ENCODE results near the gene TMEM231. TPM values are rescaled to one million over a fixed set of nuclear protein-coding genes. Genes with fewer than 3 reads are reported as not detected.

Gene TMEM231
- total RNA-seq, 5 donors from 2014 or later (not counting 1 experiment from before 2014, with no cell fraction given): 1.5 to 3.0 (median 2.1) TPM

GRCh38 chr16:75578725-75579124 lies 22.7 kb upstream of the TMEM231 start:
- Histone ChIP-seq H3K4me1 (ENCODE audit: control insufficient read depth in 1 of 2, extremely low read depth in 1 of 2, insufficient read depth in 2 of 2, low read length in 2 of 2) (no peaks in the 10 kb centered on the region), H3K4me3 (ENCODE audit: control insufficient read depth in 1 of 2, extremely low read depth in 1 of 2, low read length in 1 of 2) (no peak overlapping the region), H3K9me3 (no peaks in the 10 kb centered on the region), H3K27me3 (replicated peaks in 1 of 2; ENCODE audit: control insufficient read depth in 2 of 2, extremely low read depth in 1 of 2, insufficient read depth in 2 of 2, low read length in 1 of 2) (no peaks in the 10 kb centered on the region), H3K36me3 (ENCODE audit: control insufficient read depth in 2 of 2, extremely low read depth in 1 of 2, insufficient read depth in 1 of 2, low read length in 1 of 2) (peaks cover 10 to 57% of the 10 kb centered on the region in 2 donors), H3K27ac (ENCODE audit: low read length) (no peak overlapping the region)
- Mint-ChIP-seq H3K27me3 (no peaks in the 10 kb centered on the region), H3K9me3 (no peaks in the 10 kb centered on the region), H3K4me1 (peaks cover 3 to 22% (median 17%) of the 10 kb centered on the region in 3 donors), H3K4me3 (no peak overlapping the region), H3K36me3 (peaks cover 40% of the 10 kb centered on the region), H3K27ac (peak overlapping the region in 1 of 2 donors; percentile 31)
- ATAC-seq (replicated peaks in 1 of 4) (no peak), DNase-seq (no peak)
- ChIA-PET CTCF (interaction anchor here in 1 of 2 donors (0.8 kb wide), 1 partner anchor 121 kb away, joined by 3 read pairs; no protein-coding TSS in a partner anchor), POLR2A (interaction anchor here in 1 of 2 donors (0.7 kb wide), 1 partner anchor 23 kb away, joined by 3 read pairs; the partner anchor contains the start of gene TMEM231)
- WGBS (ENCODE audit: insufficient coverage): no CpG with 5 or more reads among the region's 2 CpGs

- no peak overlapping the region for H3K27ac Mint-ChIP-seq
- H3K4me1 Mint-ChIP-seq: peaks cover 7 to 26% (median 22%) of the 10 kb centered on the region in 3 donors
- 94% methylated on average over 2 of the region's 7 CpGs for WGBS (ENCODE audit: insufficient coverage)
- Histone ChIP-seq H3K9me3 (no peaks in the 10 kb centered on the region), H3K27me3 (replicated peaks in 1 of 2; ENCODE audit: control insufficient read depth in 2 of 2, extremely low read depth in 1 of 2, insufficient read depth in 2 of 2, low read length in 1 of 2) (no peaks in the 10 kb centered on the region), H3K4me1 (ENCODE audit: control insufficient read depth in 1 of 2, extremely low read depth in 1 of 2, insufficient read depth in 2 of 2, low read length in 2 of 2) (no peaks in the 10 kb centered on the region), H3K36me3 (ENCODE audit: control insufficient read depth in 2 of 2, extremely low read depth in 1 of 2, insufficient read depth in 1 of 2, low read length in 1 of 2) (peaks cover 13 to 62% of the 10 kb centered on the region in 2 donors), H3K27ac (ENCODE audit: low read length) (no peak overlapping the region), H3K4me3 (ENCODE audit: control insufficient read depth in 1 of 2, extremely low read depth in 1 of 2, low read length in 1 of 2) (no peak overlapping the region)
- no peak for DNase-seq
- no peak for ATAC-seq (replicated peaks in 1 of 4)
- CTCF ChIA-PET: interaction anchor here in 1 of 2 donors (0.8 kb wide), 1 partner anchor 120 kb away, joined by 3 read pairs; no protein-coding TSS in a partner anchor
- peaks cover 45% of the 10 kb centered on the region for H3K36me3 Mint-ChIP-seq
- no peaks in the 10 kb centered on the region for H3K9me3 Mint-ChIP-seq
- H3K4me3 Mint-ChIP-seq: no peak overlapping the region
- no peaks in the 10 kb centered on the region for H3K27me3 Mint-ChIP-seq
- POLR2A ChIA-PET: no interaction called here
These were observed 22.2 kb upstream of the TMEM231 start for GRCh38 chr16:75578212-75578611.

- peaks cover 13 to 38% (median 30%) of the 10 kb centered on the region in 3 donors for H3K4me1 Mint-ChIP-seq
- POLR2A ChIA-PET: interaction anchor here in 1 of 2 donors (0.6 kb wide), 2 partner anchors 13 to 69 kb away, joined by 3 read pairs; no protein-coding TSS in a partner anchor
- H3K27ac Mint-ChIP-seq: peak overlapping the region in 1 of 2 donors; percentile 19
- Histone ChIP-seq H3K36me3 (ENCODE audit: control insufficient read depth in 2 of 2, extremely low read depth in 1 of 2, insufficient read depth in 1 of 2, low read length in 1 of 2) (peaks cover 13 to 77% of the 10 kb centered on the region in 2 donors), H3K27me3 (replicated peaks in 1 of 2; ENCODE audit: control insufficient read depth in 2 of 2, extremely low read depth in 1 of 2, insufficient read depth in 2 of 2, low read length in 1 of 2) (no peaks in the 10 kb centered on the region), H3K4me3 (ENCODE audit: control insufficient read depth in 1 of 2, extremely low read depth in 1 of 2, low read length in 1 of 2) (no peak overlapping the region), H3K27ac (ENCODE audit: low read length) (no peak overlapping the region), H3K4me1 (ENCODE audit: control insufficient read depth in 1 of 2, extremely low read depth in 1 of 2, insufficient read depth in 2 of 2, low read length in 2 of 2) (peaks cover 0 to 6% of the 10 kb centered on the region in 2 experiments), H3K9me3 (no peaks in the 10 kb centered on the region)
- ATAC-seq (replicated peaks in 1 of 4): no peak
- no peak overlapping the region for H3K4me3 Mint-ChIP-seq
- 40% methylated on average over 1 of the region's 3 CpGs for WGBS (ENCODE audit: insufficient coverage)
- H3K27me3 Mint-ChIP-seq: no peaks in the 10 kb centered on the region
- CTCF ChIA-PET: no interaction called here
- DNase-seq: no peak
- no peaks in the 10 kb centered on the region for H3K9me3 Mint-ChIP-seq
- peaks cover 56% of the 10 kb centered on the region for H3K36me3 Mint-ChIP-seq
These were observed 20.3 kb upstream of the TMEM231 start for GRCh38 chr16:75576384-75576811.

- DNase-seq (no peak), ATAC-seq (replicated peaks in 1 of 4) (no peak)
- Histone ChIP-seq H3K27ac (ENCODE audit: low read length) (no peak overlapping the region), H3K4me1 (ENCODE audit: control insufficient read depth in 1 of 2, extremely low read depth in 1 of 2, insufficient read depth in 2 of 2, low read length in 2 of 2) (peaks cover 0 to 6% of the 10 kb centered on the region in 2 experiments), H3K36me3 (ENCODE audit: control insufficient read depth in 2 of 2, extremely low read depth in 1 of 2, insufficient read depth in 1 of 2, low read length in 1 of 2) (peaks cover 13 to 82% of the 10 kb centered on the region in 2 donors), H3K9me3 (no peaks in the 10 kb centered on the region), H3K27me3 (replicated peaks in 1 of 2; ENCODE audit: control insufficient read depth in 2 of 2, extremely low read depth in 1 of 2, insufficient read depth in 2 of 2, low read length in 1 of 2) (no peaks in the 10 kb centered on the region), H3K4me3 (ENCODE audit: control insufficient read depth in 1 of 2, extremely low read depth in 1 of 2, low read length in 1 of 2) (no peak overlapping the region)
- Mint-ChIP-seq H3K9me3 (no peaks in the 10 kb centered on the region), H3K27ac (peak overlapping the region in 1 of 2 donors; percentile 19), H3K4me3 (no peak overlapping the region), H3K27me3 (no peaks in the 10 kb centered on the region), H3K36me3 (peaks cover 59% of the 10 kb centered on the region), H3K4me1 (peaks cover 13 to 42% (median 34%) of the 10 kb centered on the region in 3 donors)
- CTCF ChIA-PET: no interaction called here
- POLR2A ChIA-PET: interaction anchor here in 1 of 2 donors (0.6 kb wide), 1 partner anchor 69 kb away, joined by 3 read pairs; no protein-coding TSS in a partner anchor
- WGBS (ENCODE audit: insufficient coverage): 60% methylated on average over 1 of the region's 3 CpGs
These were observed 19.9 kb upstream of the TMEM231 start for GRCh38 chr16:75575958-75576357.

- DNase-seq (no peak), ATAC-seq (replicated peaks in 1 of 4) (no peak)
- CTCF ChIA-PET: interaction anchor here (0.6 kb wide), 2 partner anchors 25 to 158 kb away, joined by 3 read pairs; no protein-coding TSS in a partner anchor
- no peaks in the 10 kb centered on the region for H3K27me3 ChIP-seq (replicated peaks in 1 of 2; ENCODE audit: control insufficient read depth in 2 of 2, extremely low read depth in 1 of 2, insufficient read depth in 2 of 2, low read length in 1 of 2)
- 100% methylated on average over 5 of the region's 5 CpGs for WGBS (ENCODE audit: insufficient coverage)
- Mint-ChIP-seq H3K27ac (peak overlapping the region in 1 of 2 donors; percentile 22), H3K9me3 (no peaks in the 10 kb centered on the region), H3K4me3 (no peak overlapping the region), H3K36me3 (peaks cover 61% of the 10 kb centered on the region), H3K27me3 (no peaks in the 10 kb centered on the region), H3K4me1 (peaks cover 28 to 52% (median 45%) of the 10 kb centered on the region in 3 donors)
- H3K4me3 ChIP-seq (ENCODE audit: control insufficient read depth in 1 of 2, extremely low read depth in 1 of 2, low read length in 1 of 2): no peak overlapping the region
- peaks cover 0 to 11% of the 10 kb centered on the region in 2 experiments for H3K4me1 ChIP-seq (ENCODE audit: control insufficient read depth in 1 of 2, extremely low read depth in 1 of 2, insufficient read depth in 2 of 2, low read length in 2 of 2)
- POLR2A ChIA-PET: interaction anchor here in 1 of 2 donors (0.7 kb wide), 1 partner anchor 41 kb away, joined by 3 read pairs; no protein-coding TSS in a partner anchor
- H3K36me3 ChIP-seq (ENCODE audit: control insufficient read depth in 2 of 2, extremely low read depth in 1 of 2, insufficient read depth in 1 of 2, low read length in 1 of 2): peaks cover 13 to 89% of the 10 kb centered on the region in 2 donors
- no peak overlapping the region for H3K27ac ChIP-seq (ENCODE audit: low read length)
- no peaks in the 10 kb centered on the region for H3K9me3 ChIP-seq
These were observed 17.9 kb upstream of the TMEM231 start for GRCh38 chr16:75573955-75574354.

- Histone ChIP-seq H3K27me3 (replicated peaks in 1 of 2; ENCODE audit: control insufficient read depth in 2 of 2, extremely low read depth in 1 of 2, insufficient read depth in 2 of 2, low read length in 1 of 2) (no peaks in the 10 kb centered on the region), H3K27ac (ENCODE audit: low read length) (no peak overlapping the region), H3K4me3 (ENCODE audit: control insufficient read depth in 1 of 2, extremely low read depth in 1 of 2, low read length in 1 of 2) (no peak overlapping the region), H3K9me3 (no peaks in the 10 kb centered on the region), H3K4me1 (ENCODE audit: control insufficient read depth in 1 of 2, extremely low read depth in 1 of 2, insufficient read depth in 2 of 2, low read length in 2 of 2) (peaks cover 0 to 16% of the 10 kb centered on the region in 2 experiments), H3K36me3 (ENCODE audit: control insufficient read depth in 2 of 2, extremely low read depth in 1 of 2, insufficient read depth in 1 of 2, low read length in 1 of 2) (peaks cover 13 to 90% of the 10 kb centered on the region in 2 donors)
- DNase-seq (no peak), ATAC-seq (replicated peaks in 1 of 4) (no peak)
- peaks cover 56% of the 10 kb centered on the region for H3K36me3 Mint-ChIP-seq
- H3K4me3 Mint-ChIP-seq: no peak overlapping the region
- ChIA-PET POLR2A (interaction anchor here (0.6 kb wide), 2 partner anchors 56 to 906 kb away, joined by 3 to 11 read pairs; partner anchors contain the start of gene RFWD3 (in 1 of the 2)), CTCF (interaction anchor here (0.5 to 0.6 kb wide), 2 partner anchors 24 to 29 kb away, joined by 3 to 7 read pairs; no protein-coding TSS in a partner anchor)
- peaks cover 33 to 55% (median 52%) of the 10 kb centered on the region in 3 donors for H3K4me1 Mint-ChIP-seq
- H3K27me3 Mint-ChIP-seq: no peaks in the 10 kb centered on the region
- no peak overlapping the region for H3K27ac Mint-ChIP-seq
- WGBS (ENCODE audit: insufficient coverage): 97% methylated on average over 3 of the region's 3 CpGs
- no peaks in the 10 kb centered on the region for H3K9me3 Mint-ChIP-seq
These were observed 17.0 kb upstream of the TMEM231 start for GRCh38 chr16:75572864-75573542.
